KG1 (cell line): ENCODE results near the gene INO80.
"Not testable (repeated sequence)": the region's sequence is repeated elsewhere in the genome, so short reads cannot be mapped to it uniquely, and the experiment has no call there.

Source experiments
- DNase-seq: peaks from one replicate; lab custom pipeline; 2025; lab: John Stamatoyannopoulos, UW

INO80 gene

DNA sequence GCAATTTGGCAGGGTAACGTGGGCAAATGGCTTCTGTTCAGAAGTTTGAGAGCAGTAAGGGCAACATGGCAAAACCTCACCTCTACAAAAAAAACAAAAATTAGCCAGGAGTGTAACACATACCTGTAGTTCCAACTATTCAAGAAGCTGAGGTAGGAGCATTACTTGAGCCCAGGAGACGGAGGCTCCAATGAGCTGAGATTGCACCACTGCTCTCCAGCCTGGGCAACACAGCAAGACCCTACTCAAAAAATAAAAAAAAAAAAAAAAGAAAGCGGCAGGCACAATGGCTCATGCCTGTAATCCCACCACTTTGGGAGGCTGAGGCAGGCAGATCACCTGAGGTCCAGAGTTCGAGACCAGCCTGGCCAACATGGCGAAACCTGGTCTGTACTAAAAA lies 5.9 kb upstream of the INO80 start:
- DNase-seq = no peak

DNA sequence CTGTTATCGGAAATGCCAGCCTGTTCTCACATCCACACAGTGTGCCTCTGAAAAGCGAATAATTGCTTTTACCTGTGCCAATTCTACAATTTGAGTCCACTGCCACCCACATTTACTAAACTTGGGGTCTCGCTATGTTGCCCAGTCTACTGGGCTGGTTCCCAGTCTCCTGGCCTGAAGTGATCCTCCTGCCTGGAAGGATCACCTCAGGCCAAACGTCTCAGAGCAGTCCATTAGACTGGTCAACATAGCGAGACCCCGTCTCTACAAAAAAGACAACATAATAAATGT lies 827 bp upstream of the INO80 start:
- no peak for DNase-seq

DNA sequence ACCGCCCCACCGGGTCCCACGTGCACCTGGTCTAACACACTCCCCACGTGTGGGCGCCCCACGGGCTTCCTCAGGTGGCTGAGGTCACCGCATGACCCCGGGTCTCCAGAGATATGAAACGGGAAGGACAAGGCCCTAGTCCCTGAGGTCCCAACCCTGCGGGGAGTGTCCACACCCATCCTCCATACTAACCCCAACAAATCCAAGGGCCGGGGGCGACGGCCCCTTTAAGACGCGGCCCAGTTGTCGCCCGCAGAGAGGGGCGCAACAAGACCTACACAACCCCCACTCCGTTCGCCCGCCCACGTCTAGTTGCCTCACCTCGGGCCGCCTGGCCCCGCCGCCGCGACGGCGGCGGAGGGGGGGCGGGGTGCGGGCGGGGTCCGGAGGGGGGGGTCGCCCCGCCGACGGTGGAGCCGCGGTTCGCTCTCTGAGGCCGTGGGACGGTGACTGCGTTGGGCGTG lies 396 bp downstream of the INO80 start:
- peak; percentile 43 for DNase-seq

DNA sequence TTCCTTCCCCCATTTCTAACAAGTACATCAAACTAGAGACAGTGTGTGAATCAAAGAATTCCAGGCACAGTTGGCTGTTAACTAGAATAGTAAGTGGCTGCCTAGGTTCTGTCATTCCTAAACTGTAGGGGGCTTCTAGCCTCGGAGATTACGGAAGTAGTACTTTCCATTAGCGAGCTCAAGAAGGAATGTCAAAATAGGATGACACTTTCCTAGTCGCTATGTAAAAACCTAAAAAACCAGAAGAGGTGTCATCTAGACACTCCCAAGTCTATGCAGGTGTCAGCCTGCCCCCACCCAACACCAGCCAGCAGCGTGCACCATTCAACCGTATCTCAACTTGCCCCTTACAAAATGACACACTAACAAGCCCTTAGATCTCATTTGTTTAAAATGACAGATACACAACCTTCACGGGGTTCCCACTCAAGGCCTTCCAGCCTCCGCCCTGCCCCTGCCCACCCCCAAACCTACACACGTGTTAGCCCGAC lies 874 bp downstream of the INO80 start:
- no peak for DNase-seq

DNA sequence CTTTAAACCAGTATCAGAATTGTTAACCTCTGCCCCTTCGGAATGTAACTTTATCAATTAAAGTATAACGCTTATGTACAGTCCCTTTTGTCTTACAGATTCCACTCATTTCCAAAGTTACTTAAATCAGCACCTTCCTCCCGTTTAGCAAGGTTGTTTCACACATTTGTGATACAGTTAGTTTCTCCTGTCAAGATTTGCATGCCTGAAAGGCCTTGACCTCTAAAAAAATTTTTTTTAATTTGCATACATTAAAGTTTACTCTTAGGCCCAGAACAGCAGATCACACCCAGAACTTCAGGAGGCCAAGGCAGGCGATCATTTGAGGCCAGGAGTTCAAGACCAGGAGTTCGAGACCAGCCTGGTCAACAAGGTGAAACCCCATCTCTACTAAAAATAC lies 9.1 kb downstream of the INO80 start:
- DNase-seq = no peak

DNA sequence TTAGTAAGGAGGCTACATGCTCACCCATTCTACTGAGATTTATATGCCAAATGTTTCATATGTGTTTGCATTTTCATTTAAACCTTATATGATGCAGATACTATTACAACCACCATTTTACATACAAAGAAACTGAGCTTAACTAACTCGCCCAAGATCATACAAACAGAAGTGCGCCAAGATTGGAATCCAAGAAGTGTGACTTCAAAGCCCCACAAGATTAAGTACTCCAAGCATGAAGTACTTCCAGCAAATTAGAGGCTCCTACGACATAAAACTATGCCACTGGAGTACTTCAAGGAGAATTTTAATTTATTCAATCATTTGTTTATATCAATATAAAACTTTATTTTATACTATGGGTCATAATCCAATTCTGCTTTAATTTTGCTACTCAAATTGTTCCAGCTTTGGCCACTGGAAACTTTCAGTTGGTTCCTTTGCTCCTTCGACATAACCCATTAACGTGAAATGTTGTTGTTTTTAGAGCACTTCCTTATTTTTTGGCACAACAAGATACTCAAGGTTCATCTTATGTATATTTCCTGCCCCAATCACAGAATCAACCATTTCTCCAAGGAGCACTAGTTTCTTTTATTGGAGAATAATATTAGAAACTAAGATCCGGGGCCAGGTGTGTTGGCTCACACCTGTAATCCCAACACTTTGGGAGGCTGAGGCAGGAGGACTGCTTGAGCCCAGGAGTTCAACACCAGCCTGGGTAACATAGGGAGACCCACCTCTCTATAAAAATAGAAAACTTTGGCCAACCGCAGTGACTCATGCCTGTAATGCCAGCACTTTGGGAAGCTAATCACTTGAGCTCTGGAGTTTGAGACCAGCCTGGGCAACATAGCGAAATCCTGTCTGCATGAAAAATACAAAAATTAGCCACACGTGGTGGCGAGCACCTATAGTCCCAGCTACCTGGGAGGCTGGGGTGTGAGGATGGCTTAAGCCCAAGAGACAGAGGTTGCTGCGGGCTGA lies 10.4 kb downstream of the INO80 start:
- no peak for DNase-seq

DNA sequence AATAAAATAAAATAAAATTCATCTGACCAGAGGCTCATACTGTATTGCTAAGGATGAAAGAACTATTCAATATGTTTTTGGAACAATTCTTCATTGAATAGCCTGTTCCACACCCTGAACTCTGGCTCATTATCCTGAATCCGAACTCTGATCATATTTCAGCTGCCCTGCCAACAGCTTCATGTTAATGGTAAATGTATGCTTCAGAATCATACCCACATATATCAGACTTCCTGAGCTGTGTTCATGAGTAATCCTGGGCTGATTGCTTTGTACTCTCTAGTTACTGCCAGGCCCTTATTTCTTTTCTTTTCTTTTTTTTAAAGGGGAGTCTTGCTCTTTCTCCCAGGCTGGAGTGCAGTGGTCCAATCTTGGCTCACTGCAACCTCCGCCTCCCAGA lies 11.8 kb downstream of the INO80 start:
- DNase-seq = no peak

DNA sequence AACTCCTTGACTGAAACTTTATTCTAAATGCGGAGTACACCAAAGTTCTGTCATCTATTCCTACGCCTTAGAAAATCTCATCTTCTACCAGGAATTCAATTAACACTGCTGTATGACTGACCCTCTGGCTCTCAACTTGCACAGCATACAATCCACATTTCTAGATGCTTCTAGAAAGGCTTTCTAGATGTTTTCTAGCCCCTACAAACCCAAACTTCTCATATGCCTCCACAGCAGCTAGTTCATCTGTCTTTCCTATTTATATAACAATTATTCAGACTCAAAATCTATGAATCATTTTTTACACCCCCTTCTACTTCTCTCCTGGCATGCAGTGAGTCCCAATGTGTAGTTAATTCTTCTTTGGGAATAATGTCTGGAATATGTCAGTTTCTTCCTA lies 13.2 kb downstream of the INO80 start:
- DNase-seq = no peak

DNA sequence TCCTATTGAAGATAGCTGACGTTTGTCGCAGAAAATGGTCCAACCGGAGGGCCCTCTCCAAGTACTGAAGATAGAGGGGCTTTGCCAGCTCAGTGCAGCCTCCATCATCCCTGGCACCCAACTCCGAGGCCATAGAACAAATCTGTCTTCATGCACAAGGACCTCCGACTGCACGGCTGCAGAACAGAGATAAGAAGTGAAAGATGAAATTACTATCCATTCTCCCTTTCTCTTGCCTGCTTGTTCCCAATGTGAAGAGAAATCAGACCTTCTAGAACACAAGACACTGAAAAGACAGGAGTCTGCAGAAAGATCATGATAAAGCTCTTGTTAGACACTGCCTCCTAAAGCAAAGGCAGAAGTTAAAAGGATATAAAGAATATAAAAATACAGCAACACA lies 19.9 kb downstream of the INO80 start:
- no peak for DNase-seq

DNA sequence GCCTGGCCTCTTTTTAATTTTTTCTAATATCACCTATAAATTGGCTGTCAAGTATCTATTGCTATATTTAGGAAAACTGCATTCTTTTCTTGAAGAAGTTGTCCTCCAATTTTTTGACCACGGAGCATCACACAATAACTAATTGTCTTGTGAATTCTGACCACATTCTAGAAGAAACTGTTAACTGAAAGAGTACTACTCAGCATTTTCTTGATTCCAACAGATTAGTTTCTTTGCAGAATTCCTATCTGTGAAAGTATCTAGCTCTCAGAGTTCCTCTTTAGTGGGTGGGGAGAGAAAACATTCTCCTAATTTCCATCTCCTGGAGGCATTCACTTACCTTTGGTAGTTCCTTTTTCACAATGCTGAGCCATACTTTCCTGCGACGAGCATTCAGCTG lies 31.1 kb downstream of the INO80 start:
- DNase-seq = no peak

DNA sequence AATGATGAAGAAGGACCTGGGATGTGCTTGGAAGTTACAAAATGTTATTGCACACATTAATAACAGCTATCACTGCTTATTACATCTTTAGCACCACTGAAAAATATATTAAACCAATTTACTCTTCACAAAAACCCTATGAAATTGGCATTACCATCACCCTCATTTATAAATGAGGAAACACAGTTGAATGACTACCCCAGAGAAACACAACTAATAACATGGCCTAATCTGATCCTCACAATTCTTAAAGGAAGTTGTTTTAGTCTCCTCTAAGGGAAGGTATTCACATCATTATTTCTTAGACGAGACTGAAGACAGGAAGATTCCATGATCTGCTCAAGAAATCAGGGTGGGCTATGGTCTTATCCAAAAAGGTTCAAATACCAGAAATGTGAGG lies 35.9 kb downstream of the INO80 start:
- no peak for DNase-seq

DNA sequence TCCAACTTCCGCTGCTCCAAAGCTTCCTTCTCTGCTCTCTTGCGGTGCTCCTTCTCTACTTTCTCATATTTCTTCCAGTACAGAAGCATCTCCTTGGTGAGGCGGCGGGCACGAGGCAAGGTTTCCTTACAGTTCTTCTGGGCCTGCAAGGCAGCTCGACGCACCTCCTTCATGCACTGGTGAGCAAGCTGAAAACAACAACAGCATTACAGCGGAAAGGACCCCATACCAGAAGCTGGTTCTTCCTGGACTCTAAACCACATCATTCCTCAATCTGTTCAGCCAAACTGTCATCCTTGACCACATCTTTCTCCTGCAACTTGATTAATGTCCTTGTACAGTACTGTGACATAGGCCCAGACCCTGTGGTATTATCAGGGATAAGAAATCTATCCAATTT lies 36.4 kb downstream of the INO80 start:
- no peak for DNase-seq

DNA sequence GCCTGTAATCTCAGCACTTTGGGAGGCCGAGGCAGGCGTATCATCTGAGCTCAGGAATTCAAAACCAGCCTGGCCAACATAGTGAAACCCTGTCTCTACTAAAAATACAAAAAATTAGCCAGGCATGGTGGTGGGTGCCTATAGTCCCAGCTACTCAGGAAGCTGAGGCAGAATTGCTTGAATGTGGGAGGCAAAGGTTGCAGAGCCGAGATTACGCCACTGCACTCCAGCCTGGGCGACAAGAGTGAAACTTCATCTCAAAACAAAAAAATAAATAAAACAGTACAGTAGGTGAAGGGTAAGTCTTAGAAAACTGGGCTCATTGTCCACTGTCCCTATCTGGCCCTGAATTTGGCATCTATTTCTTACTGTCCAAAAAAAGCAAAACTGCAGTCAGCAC lies 37.2 kb downstream of the INO80 start:
- DNase-seq = not testable (repeated sequence)

DNA sequence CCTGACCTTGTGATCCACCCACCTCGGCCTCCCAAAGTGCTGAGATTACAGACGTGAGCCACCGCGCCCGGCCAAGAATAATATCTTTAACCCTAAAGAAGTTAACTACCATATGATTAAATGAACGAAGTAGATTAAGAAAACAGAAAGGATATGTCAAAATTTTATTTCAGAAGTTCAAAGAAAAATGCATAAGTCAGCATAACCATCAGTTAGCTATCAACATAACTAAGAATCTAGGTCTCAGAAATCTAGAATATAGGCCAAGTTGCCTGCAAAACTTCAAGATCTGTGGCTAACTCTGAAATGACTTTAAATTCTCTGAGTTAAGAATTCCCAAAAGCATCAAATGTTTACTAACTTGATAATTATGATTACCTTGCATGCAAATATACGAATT lies 38.0 kb downstream of the INO80 start:
- DNase-seq = no peak

DNA sequence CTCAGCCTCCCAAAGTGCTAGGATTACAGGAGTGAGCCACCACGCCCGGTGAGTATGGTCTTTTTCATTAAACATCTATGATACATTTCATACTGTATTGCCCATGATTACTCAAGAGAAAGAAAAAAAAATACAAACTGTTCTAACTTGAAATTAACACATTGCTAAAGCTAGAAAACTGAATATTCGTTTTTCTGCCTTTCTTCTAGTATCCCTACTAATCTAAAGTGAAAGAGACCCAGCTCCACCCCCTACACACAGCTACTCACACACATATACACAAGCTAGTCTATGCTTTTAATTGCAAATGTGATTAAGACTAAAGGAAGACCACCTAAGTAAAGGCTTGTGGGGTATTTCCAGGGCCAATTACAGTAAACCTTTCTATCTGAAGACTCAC lies 43.1 kb downstream of the INO80 start:
- no peak for DNase-seq

DNA sequence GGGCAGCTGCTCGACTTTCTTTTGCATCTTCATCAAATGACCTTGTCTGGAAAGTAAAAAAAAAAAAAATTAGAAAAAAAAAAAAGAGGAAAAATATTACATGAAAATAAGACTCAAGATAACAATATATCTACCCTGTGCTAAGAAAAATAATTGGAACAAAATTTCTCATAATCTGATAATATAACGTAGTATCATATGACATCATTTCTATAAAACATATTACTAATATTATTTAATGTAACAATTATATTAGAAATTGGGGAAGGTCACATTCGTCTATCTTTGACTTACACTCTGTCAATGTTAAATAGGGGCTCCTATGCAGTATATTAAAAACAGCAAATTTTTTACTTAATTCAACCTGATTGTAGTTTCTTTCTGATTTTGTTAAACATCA lies 44.1 kb downstream of the INO80 start:
- DNase-seq = no peak

DNA sequence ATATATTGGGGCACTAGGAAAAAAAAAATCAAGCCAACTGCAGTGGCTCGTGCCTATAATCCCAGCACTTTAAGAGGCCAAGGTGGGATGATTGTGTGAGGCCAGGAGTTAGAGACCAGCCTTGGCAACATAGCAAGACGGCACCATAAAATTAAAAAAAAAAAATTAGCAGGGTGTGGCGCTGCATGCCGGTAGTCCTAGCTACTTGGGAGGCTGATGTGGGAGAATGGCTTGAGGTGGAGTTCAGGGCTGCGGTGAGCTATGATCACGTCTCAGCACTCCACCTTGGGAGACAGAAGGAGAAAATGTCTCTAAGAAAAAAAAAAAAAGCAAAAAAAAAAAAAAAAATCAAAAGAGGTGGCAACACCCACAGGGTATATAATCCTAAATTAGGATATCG lies 49.6 kb downstream of the INO80 start:
- DNase-seq = no peak

DNA sequence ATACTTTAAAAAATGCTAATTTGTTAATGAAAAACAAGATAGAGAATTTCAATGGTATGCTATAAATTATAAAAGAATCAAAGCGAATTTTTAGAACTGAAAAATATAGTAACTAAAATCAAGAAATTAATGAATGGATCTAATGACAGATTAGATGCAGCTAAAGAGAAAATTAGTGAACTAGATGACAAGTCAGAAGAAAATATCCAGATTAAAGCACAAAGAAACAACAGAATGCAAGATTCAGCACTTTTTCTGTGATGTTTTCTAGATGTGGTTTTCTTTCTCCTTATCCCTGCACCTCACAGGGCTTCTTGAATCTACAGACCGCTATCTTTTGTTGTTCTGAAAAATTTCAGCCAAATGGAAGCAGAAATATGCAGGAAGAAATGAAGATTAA lies 54.4 kb downstream of the INO80 start:
- no peak for DNase-seq

DNA sequence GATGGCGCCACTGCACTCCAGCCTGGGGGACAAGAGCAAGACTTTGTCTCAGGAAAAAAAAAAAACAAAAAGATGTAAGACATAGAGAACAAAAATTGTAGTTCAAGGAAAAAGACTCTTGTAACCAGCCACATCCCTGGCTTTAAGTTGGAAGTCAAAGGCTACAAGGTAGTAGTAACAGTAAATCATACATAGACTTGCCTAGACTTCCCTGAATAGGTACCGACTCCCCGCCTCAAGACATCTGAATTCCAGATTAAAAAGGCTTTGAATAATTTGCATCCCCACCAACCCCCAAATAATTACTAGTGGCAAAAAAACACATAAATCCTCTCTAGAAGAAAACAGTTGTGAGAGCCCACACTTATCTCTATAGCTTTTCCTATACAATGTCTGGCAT lies 55.6 kb downstream of the INO80 start:
- DNase-seq = no peak

DNA sequence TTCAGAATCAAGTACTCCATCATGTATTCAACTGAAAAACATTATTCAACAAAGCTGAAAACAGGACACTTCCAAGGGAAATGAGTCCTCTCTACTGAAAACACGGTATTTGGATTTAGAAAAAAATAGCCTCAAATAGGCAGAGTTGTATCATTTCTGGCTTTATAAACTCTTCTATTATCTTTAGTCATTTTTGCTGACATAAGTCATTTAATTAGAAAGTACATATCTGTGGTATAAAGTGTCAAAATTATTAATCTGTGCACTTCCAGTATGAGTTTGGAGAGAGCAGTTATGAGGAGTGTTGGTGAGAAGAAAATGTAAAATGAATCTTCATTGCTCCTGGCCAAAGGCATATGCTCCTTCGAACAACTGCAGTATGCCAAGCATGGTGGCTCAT lies 59.3 kb downstream of the INO80 start:
- no peak for DNase-seq

DNA sequence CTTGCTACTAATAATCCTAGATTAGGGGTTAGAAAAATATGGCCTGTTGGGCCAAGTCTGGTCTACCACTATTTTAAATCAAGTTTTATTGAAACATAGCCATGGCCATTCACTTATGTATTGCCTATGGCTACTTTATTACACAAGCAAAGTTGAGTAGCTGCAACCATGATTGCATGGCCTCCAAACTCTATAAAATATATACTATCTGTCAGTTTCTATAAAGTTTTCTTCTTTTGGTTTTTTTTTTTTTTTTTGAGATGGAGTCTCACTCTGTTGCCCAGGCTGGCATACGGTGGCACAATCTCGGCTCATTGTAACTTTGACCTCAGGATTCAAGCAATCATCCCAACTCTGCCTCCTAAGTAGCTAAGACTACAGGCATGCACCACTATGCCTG lies 60.4 kb downstream of the INO80 start:
- DNase-seq = no peak

DNA sequence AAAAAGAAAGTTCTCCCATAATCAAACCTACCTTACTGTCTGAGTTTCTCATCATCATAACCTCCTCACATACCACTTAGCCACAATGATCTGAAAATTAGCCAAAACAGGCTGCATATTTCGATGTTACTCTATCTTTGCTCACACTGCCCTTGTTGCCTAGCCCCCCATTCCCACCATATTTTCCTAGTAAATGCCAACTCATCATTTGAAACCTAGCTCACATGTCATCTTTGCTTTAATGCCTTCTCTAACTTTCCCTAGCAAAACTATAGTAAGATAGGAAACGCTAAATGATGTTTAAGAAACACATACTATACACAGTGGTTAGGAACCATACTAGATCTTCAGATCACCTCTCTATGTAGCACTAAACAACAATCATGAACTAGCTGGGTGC lies 64.9 kb downstream of the INO80 start:
- DNase-seq = no peak

DNA sequence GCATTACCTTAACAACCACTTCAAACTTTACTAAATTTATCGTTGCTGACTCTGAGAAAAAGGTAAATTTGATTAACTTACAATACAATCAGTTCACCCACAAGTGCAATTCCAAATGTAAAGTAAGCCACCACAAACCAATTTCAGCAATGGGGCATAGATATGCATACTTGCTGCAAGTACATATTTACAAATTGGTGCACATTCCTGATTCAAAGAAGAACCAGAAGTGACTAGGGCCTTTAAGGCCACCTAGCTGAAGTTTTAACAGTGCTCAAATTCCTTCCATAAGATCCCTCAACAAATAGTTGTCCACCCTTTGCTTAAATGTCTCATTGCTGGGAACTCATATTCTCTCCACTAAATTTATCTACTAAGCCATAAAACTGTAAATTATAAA lies 67.2 kb downstream of the INO80 start:
- no peak for DNase-seq

DNA sequence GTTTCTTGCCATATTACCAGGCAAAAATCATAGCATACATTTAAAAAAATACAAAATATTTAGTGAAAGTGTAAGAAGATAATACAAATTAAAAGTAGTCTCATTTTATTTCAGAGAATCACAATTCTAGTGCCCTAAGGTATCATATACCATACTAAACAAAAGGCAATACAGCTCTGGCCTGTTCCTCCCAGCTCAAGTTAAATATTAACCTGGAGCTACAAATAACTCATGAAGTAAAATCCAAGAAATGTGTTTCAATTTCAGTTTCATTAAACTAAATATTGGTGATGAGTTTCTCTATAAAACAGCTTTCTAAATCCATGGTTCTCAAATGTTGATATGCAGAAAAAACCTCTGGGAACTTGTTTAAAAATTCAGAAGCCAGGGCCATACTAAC lies 67.7 kb downstream of the INO80 start:
- DNase-seq = no peak
